ENCODE results near the gene ATG7.
"Not testable (repeated sequence)": the region's sequence is repeated elsewhere in the genome, so short reads cannot be mapped to it uniquely, and the experiment has no call there.

The ATG7 gene

GRCh38 chr3:11595024-11595423, 322.8 kb downstream of the ATG7 start:
- DNase-seq, result not testable (repeated sequence)

- DNase-seq, result no peak
Measured at GRCh38 chr3:11596387-11596786, 324.2 kb downstream of the ATG7 start.

- DNase-seq, result no peak
Measured at GRCh38 chr3:11600501-11601282, 328.5 kb downstream of the ATG7 start.

GRCh38 chr3:11601446-11602238, 329.4 kb downstream of the ATG7 start:
- no peak for DNase-seq

- no peak for DNase-seq
Measured at GRCh38 chr3:11602239-11602840, 330.1 kb downstream of the ATG7 start.

GRCh38 chr3:11602886-11603527, 330.8 kb downstream of the ATG7 start:
- no peak for DNase-seq

GRCh38 chr3:11603628-11604027, 331.4 kb downstream of the ATG7 start:
- no peak for DNase-seq

GRCh38 chr3:11604139-11604892, 332.1 kb downstream of the ATG7 start:
- DNase-seq, result no peak

- no peak for DNase-seq
Measured at GRCh38 chr3:11605398-11605797, 333.2 kb downstream of the ATG7 start.

- no peak for DNase-seq
Measured at GRCh38 chr3:11606090-11606784, 334.0 kb downstream of the ATG7 start.

GRCh38 chr3:11606865-11607440, 334.8 kb downstream of the ATG7 start:
- no peak for DNase-seq

Measured in suppressor macrophage treated with lipopolysaccharide for 4 hours (primary cell).